HFF-Myc (cell line): Measurements from ENCODE around the gene TMEM69.
"Not testable (repeated sequence)": the region's sequence is repeated elsewhere in the genome, so short reads cannot be mapped to it uniquely, and the experiment has no call there.

Experiments
- DNase-seq: peaks from one replicate; pipeline ENCODE4 v3.0.0-alpha.2; 2011; ENCODE audit warnings: low read depth; ENCODE audit errors: extremely low read depth
- H3K4me3 ChIP-seq: replicated peaks from 2 replicates; pipeline ENCODE4 v1.5.1; 2011; ENCODE audit warnings: low read depth, mild to moderate bottlenecking, control low read depth, low read length
- TF ChIP-seq, protein P1 (sequence below): IDR thresholded peaks from 2 replicates; pipeline ENCODE4 v1.5.1; 2012; ENCODE audit warnings: mild to moderate bottlenecking, low read depth, low read length, control low read depth; ENCODE audit errors: missing control alignments

TMEM69 gene

DNA sequence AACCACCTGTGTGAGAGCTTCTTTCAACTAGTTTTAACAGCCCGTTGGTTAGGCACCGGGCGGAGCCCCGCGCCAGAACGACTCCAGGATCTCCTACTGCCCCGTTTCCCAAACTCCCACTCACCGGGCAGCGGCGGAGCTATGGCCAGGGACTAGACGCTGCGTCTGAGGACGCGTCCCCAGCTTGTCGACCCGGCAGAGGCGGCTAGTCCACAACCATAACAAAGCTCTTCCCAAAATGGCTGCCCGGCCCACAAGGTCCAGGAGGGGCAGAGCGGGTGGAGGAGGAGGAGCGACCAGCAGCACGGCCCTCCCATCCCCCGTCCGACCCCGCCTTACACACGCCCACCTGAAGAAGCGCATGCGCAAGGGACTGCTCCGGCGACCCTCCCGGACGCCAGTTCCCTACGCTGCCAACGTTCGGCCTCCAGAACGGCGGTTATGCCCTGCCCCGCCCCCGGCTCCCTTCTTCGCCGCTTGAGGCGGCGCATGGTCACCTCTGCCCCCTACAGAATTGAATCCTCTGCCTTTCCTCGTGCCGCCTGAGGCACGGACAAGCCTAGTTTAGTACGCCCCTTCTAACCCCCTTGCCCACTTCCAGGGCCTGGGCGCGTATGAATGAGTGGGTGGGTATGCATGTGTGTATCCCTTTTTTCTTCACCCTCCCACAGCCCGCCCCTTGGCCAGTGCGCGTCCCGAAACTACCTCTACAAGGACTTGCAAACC, 1.5 kb upstream of the TMEM69 start, which contains the start of gene GPBP1L1:
TSS of gene GPBP1L1 (minus strand) at position 246 of the 726 bp plus-strand sequence. CDS start 27,446 bp downstream, outside the sequence.
- peak; percentile 87 for DNase-seq
- H3K4me3 ChIP-seq, result peak within 1 kb of the TSS; percentile 66
- TF ChIP-seq, protein P1, sequence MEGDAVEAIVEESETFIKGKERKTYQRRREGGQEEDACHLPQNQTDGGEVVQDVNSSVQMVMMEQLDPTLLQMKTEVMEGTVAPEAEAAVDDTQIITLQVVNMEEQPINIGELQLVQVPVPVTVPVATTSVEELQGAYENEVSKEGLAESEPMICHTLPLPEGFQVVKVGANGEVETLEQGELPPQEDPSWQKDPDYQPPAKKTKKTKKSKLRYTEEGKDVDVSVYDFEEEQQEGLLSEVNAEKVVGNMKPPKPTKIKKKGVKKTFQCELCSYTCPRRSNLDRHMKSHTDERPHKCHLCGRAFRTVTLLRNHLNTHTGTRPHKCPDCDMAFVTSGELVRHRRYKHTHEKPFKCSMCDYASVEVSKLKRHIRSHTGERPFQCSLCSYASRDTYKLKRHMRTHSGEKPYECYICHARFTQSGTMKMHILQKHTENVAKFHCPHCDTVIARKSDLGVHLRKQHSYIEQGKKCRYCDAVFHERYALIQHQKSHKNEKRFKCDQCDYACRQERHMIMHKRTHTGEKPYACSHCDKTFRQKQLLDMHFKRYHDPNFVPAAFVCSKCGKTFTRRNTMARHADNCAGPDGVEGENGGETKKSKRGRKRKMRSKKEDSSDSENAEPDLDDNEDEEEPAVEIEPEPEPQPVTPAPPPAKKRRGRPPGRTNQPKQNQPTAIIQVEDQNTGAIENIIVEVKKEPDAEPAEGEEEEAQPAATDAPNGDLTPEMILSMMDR, result no peak

DNA sequence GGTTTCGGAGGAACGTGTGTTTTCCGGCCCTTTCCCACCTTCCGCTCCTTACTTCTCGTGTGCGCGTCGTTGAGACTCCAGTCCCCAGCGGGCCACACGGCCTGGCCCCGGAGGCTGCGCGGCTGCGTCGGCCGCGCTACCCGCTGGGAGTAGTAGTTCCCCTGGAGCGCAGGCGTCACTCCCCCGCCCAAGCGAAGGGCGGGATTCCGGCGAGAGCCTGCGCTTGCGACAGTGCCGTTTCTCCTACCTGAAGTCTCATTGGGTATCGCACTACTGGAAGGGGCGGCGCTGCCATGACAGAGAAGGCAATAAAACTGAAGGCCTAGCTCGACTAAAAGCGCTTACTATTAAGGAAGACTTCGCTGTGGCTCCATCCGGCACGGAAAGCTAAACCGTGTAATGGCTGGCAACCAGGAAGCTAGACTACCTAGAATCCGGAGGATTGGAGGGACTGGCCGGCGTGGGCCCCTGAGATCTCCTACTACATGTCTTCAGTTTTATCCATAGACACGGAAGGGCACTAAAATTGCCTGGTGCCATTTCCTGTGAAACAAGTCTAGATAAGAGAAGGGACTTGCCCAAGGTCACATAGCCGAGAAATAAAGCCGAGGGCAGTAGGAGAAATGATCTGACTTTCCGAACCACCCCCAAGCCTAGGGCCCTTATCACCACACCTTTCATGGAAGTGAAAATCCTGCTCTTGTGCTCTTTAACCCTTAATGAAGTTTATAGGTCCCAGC, 797 bp upstream of the TMEM69 start:
- TF ChIP-seq, protein P1, result no peak
- peak overlapping the region; percentile 66 for H3K4me3 ChIP-seq
- DNase-seq, result peak; percentile 94

DNA sequence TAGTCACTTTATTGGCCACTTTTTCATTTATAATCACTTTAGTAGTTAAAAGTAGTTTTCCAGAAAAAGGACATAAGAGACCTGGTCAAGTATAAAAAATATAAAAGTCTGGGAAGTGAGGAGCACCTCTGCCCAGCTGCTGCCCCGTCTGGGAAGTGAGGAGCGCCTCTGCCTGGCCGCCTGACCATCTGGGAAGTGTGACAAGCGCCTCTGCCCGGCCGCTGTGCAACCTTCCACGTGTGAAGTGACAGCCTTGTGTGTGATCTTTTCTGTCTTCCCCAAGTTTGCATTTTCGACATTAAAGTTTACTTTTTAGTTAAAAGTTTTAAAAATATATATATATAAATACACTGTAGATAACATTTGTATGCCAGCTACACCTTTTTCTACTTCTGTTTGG, 5.8 kb downstream of the TMEM69 start:
- DNase-seq, H3K4me3 ChIP-seq: not testable (repeated sequence)

DNA sequence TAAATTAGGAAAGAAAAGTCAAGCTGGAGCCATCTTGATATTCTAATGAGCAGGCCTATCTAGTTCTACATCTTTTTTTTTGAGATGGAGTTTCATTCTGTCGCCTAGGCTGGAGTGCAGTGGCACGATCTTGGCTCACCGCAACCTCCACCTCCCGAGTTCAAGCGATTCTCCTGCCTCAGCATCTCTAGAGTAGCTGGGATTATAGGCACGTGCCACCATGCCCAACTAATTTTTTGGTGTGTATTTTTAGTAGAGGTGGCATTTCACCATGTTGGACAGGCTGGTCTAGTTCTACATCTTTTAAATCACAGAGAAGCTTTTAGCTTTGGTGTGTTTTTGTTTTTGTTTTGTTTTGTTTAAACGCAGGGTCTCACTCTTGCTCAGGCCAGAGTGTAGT, 6.8 kb downstream of the TMEM69 start:
- H3K4me3 ChIP-seq, result no peak overlapping the region

DNA sequence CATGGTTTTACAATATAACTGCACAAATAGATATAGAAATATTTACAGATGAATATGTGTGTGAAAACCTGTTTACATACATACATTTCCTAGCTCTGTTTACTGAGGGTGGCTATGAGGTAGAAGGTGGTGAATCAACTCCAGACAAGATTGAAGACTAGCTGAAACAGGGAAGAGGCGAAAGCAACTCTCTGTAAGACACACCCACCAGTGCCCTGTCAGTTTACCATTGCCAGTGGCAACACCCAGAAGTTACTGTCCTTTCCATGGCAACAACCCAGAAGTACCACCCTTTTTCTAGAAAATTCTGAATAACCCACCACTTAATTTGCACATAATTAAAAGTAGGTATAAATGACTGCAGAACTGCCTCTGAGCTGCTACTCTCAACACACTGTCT, 16.7 kb downstream of the TMEM69 start:
- no peak for DNase-seq
- H3K4me3 ChIP-seq, result no peak overlapping the region
- TF ChIP-seq, protein P1, result no peak

More for the DNA sequence above, 6.8 kb downstream of the TMEM69 start:
- TF ChIP-seq, protein P1, result no peak
- no peak for DNase-seq

DNA sequence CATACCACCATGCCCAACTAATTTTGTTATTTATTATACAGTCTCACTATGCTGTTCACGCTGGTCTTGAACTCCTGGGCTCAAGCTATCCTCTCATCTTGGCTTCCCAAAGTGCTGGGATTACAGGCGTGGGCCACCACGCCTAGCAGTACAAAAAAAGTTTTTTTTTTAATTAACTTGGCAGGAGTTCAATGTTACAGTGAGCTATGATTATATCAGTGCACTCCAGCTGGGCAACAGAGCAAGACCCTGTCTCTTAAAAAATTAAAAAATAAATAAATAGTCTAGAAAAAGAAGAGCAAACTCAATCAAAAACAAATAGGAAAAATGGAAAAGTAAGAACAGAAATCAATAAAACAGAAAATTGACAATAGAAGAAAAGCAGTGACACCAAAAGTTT, 25.7 kb downstream of the TMEM69 start:
- TF ChIP-seq, protein P1, result no peak
- no peak overlapping the region for H3K4me3 ChIP-seq
- DNase-seq, result no peak

DNA sequence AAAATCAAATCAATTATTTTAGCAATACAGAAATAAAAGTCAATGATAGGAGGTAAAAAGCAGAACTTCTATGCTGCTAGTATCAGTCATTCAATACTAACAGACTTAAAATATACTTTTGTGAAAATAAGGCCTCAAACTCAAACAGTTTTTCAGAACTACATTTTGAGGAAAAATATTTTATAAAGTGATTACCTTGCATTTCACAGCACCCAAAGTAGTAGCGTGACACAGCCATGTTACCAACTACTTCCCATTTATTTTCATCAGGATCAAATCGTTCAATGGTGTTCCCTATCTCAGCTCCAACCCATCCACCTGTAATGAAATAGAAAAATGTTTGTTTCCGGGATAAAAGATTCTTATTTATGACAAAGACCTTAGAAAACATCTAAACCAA, 28.7 kb downstream of the TMEM69 start:
- DNase-seq, result no peak
- TF ChIP-seq, protein P1, result no peak
- no peak overlapping the region for H3K4me3 ChIP-seq

DNA sequence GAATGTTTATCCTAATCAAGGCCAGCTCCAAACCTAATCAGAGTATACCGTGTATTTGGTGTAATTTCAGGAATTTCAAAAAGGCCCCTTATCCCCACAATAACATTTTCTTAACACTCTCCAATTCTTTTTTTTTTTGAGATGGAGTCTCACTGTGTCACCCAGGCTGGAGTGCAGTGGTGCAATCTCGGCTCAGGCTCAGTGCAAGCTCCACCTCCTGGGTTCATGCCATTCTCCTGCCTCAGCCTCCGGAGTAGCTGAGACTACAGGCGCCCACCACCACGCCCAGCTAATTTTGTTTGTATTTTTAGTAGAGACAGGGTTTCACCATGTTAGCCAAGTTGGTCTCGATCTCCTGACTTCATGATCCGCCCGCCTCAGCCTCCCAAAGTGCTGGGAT, 29.4 kb downstream of the TMEM69 start:
- DNase-seq, H3K4me3 ChIP-seq: not testable (repeated sequence)
